ENCODE data around the gene RAVER2.

Gene RAVER2

DNA sequence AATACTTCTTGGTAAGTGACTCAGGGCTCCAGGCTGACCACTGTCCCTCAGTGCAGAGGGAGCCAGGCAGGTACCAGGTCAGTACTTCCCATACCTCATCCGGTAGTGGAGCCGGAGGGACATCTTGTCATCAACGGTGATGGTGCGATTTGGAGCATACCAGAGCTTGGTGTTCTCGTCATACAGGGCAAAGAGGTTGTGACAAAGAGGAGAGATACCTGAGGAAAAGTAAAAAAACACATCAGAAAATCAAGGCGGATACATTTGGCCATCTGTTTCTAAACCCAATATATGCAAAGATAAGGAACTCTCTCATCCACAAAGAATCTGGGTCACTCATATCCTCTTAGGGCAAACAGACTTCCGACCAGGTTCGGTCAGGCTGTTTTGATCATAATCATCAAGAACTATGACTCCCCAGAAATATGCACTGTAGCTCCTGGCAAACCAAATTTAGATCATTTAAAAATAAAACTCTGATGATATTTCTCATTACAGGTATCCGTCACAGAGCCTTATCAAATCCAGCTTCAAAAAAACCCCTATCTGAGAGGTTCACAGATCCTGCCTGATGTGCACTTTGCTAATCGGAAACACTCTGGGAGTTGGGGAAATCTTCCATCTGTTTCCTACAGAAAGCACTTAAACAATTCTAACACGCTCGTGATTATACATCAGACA is 134.2 kb downstream of the RAVER2 start:
- no peak for DNase-seq (ENCODE audit: low spot score)

DNA sequence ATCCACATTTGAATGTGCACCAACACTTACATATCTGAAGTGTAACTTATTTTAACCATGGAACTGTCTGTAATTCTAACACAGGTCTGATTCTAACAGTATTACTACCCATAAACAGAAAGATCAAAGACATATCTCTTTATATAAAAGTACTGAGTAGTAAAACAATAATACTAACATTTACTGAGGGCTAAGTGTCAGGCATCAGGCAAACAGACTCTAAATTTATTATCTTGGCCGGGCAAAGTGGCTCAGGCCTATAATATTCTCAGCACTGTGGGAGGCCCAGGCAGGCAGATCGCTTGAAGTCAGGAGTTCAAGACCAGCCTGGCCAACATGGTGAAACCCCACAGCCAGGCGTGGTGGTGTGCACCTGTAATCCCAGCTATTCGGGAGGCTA is 135.6 kb downstream of the RAVER2 start:
- no peak for DNase-seq (ENCODE audit: low spot score)

DNA sequence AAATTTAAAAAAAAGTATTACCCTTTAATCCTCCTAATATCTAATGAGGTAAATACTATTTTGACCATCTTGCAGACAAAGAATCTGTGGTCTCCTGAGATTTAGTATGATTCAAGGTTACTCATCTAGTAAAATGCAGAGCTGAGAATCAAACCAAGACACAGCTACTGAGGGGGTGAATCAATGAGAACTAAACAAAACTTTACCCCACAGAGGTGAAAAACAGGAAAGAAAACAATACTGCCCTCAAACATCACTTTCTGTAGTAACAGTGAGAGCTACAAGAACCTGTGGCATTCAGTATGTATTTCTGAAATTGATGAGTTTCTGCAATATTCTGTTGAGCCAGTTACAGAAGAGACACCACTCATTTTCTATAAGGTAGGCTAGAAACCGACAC is 136.4 kb downstream of the RAVER2 start:
- no peak for DNase-seq (ENCODE audit: low spot score)

Data from left forelimb (tissue), 1 donor.